ENCODE measurements around the gene DDC.

Gene DDC

GRCh38 chr7:50505553-50506210 lies 59.5 kb downstream of the DDC start:
- H3K4me3 ChIP-seq (ENCODE audit: low read depth, low read length), result no peak overlapping the region
- no peak for DNase-seq (ENCODE audit: low read depth, low spot score)
- no peak for TF ChIP-seq CTCF (IDR thresholded peaks at IDR 0.05; ENCODE audit: low read depth, low read length)
- in situ Hi-C loops (cut with HindIII; ENCODE audit: low sequenced_read_pairs), result no loop called here

- in situ Hi-C loops (cut with HindIII; ENCODE audit: low sequenced_read_pairs), result no loop called here
- no peak for DNase-seq (ENCODE audit: low read depth, low spot score)
- TF ChIP-seq CTCF (IDR thresholded peaks at IDR 0.05; ENCODE audit: low read depth, low read length), result no peak
- no peak overlapping the region for H3K4me3 ChIP-seq (ENCODE audit: low read depth, low read length)
Observed at GRCh38 chr7:50504646-50505546, 60.3 kb downstream of the DDC start.

GRCh38 chr7:50502947-50503346 lies 62.3 kb downstream of the DDC start:
- TF ChIP-seq CTCF (IDR thresholded peaks at IDR 0.05; ENCODE audit: low read depth, low read length), result no peak
- in situ Hi-C loops (cut with HindIII; ENCODE audit: low sequenced_read_pairs), result no loop called here
- peak; percentile 59 for DNase-seq (ENCODE audit: low read depth, low spot score)
- H3K4me3 ChIP-seq (ENCODE audit: low read depth, low read length), result no peak overlapping the region

GRCh38 chr7:50502001-50502684 lies 63.1 kb downstream of the DDC start:
- in situ Hi-C loops (cut with HindIII; ENCODE audit: low sequenced_read_pairs), result no loop called here
- TF ChIP-seq CTCF (IDR thresholded peaks at IDR 0.05; ENCODE audit: low read depth, low read length), result no peak
- DNase-seq (ENCODE audit: low read depth, low spot score), result peak; percentile 95
- no peak overlapping the region for H3K4me3 ChIP-seq (ENCODE audit: low read depth, low read length)

- in situ Hi-C loops (cut with HindIII; ENCODE audit: low sequenced_read_pairs), result no loop called here
- DNase-seq (ENCODE audit: low read depth, low spot score), result no peak
- TF ChIP-seq CTCF (IDR thresholded peaks at IDR 0.05; ENCODE audit: low read depth, low read length), result no peak
- no peak overlapping the region for H3K4me3 ChIP-seq (ENCODE audit: low read depth, low read length)
Observed at GRCh38 chr7:50499092-50499491, 66.1 kb downstream of the DDC start.

GRCh38 chr7:50497968-50498367 lies 67.2 kb downstream of the DDC start:
- no peak for DNase-seq (ENCODE audit: low read depth, low spot score)
- in situ Hi-C loops (cut with HindIII; ENCODE audit: low sequenced_read_pairs), result no loop called here

More at GRCh38 chr7:50497968-50498367, 67.2 kb downstream of the DDC start:
- TF ChIP-seq CTCF (IDR thresholded peaks at IDR 0.05; ENCODE audit: low read depth, low read length), result no peak
- no peak overlapping the region for H3K4me3 ChIP-seq (ENCODE audit: low read depth, low read length)
